ENCODE data around the gene METAP1D.

DNA sequence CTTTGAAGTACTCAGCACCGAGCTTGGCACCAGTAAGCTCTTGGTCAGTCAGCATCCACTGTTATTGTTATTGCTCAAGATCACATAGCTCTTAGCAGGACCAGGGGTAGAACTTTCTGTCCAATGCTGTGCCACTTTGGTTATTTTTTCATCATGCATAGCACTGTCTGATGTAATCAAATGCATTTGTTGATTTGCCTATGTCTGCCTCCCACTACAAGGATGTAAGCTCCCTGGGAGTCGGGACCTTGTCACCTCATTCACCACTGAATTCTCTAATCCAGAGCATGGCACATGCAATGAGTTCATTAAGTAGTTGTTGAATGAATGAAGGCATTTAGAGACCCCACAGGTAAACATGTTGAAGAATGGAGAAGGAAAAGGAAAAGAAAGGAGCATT, 56.5 kb downstream of the METAP1D start:
- TF ChIP-seq, protein P1, sequence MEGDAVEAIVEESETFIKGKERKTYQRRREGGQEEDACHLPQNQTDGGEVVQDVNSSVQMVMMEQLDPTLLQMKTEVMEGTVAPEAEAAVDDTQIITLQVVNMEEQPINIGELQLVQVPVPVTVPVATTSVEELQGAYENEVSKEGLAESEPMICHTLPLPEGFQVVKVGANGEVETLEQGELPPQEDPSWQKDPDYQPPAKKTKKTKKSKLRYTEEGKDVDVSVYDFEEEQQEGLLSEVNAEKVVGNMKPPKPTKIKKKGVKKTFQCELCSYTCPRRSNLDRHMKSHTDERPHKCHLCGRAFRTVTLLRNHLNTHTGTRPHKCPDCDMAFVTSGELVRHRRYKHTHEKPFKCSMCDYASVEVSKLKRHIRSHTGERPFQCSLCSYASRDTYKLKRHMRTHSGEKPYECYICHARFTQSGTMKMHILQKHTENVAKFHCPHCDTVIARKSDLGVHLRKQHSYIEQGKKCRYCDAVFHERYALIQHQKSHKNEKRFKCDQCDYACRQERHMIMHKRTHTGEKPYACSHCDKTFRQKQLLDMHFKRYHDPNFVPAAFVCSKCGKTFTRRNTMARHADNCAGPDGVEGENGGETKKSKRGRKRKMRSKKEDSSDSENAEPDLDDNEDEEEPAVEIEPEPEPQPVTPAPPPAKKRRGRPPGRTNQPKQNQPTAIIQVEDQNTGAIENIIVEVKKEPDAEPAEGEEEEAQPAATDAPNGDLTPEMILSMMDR (IDR thresholded peaks at IDR 0.05), result no peak
- TF ChIP-seq, protein P2, sequence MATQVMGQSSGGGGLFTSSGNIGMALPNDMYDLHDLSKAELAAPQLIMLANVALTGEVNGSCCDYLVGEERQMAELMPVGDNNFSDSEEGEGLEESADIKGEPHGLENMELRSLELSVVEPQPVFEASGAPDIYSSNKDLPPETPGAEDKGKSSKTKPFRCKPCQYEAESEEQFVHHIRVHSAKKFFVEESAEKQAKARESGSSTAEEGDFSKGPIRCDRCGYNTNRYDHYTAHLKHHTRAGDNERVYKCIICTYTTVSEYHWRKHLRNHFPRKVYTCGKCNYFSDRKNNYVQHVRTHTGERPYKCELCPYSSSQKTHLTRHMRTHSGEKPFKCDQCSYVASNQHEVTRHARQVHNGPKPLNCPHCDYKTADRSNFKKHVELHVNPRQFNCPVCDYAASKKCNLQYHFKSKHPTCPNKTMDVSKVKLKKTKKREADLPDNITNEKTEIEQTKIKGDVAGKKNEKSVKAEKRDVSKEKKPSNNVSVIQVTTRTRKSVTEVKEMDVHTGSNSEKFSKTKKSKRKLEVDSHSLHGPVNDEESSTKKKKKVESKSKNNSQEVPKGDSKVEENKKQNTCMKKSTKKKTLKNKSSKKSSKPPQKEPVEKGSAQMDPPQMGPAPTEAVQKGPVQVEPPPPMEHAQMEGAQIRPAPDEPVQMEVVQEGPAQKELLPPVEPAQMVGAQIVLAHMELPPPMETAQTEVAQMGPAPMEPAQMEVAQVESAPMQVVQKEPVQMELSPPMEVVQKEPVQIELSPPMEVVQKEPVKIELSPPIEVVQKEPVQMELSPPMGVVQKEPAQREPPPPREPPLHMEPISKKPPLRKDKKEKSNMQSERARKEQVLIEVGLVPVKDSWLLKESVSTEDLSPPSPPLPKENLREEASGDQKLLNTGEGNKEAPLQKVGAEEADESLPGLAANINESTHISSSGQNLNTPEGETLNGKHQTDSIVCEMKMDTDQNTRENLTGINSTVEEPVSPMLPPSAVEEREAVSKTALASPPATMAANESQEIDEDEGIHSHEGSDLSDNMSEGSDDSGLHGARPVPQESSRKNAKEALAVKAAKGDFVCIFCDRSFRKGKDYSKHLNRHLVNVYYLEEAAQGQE (IDR thresholded peaks at IDR 0.05), result no peak
- TF ChIP-seq POLR2A (IDR thresholded peaks at IDR 0.05; ENCODE audit: low read length) (no peak), MYC (IDR thresholded peaks at IDR 0.05; ENCODE audit: borderline replicate concordance, low read length) (no peak), POLR2AphosphoS2 (conservative IDR thresholded peaks at IDR 0.05; ENCODE audit: low read length) (no peak), MAFK (IDR thresholded peaks at IDR 0.05; ENCODE audit: partially characterized antibody) (no peak)
- TF ChIP-seq, protein P3, sequence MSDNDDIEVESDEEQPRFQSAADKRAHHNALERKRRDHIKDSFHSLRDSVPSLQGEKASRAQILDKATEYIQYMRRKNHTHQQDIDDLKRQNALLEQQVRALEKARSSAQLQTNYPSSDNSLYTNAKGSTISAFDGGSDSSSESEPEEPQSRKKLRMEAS (IDR thresholded peaks at IDR 0.05), result no peak
- TF ChIP-seq, protein P4, sequence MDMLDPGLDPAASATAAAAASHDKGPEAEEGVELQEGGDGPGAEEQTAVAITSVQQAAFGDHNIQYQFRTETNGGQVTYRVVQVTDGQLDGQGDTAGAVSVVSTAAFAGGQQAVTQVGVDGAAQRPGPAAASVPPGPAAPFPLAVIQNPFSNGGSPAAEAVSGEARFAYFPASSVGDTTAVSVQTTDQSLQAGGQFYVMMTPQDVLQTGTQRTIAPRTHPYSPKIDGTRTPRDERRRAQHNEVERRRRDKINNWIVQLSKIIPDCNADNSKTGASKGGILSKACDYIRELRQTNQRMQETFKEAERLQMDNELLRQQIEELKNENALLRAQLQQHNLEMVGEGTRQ (IDR thresholded peaks at IDR 0.05), result no peak
